RWPE2 (cell line): Measurements from ENCODE around the gene CAVIN2.

ENCODE experiments used
- ATAC-seq: fragments of 200-7000 bp; cut with Tn5 transposase; 3 replicates; pipeline ENCODE4 v1.9.1; 2021; ENCODE audit warnings: low read depth
- DNase-seq: peaks from one replicate; pipeline ENCODE4 v3.0.0-alpha.2; 2020; ENCODE audit warnings: low spot score
- H3K27ac ChIP-seq: fragments of 450-650 bp; 2 replicates; pipeline ENCODE4 v1.5.1; 2017; ENCODE audit warnings: mild to moderate bottlenecking; ENCODE audit not compliant: poor library complexity, severe bottlenecking
- H3K27me3 ChIP-seq: fragments of 250-450 bp; sonication (Bioruptor Pico); 2 replicates; pipeline ENCODE4 v1.5.1; 2021; ENCODE audit warnings: mild to moderate bottlenecking, moderate library complexity; ENCODE audit not compliant: insufficient read depth, poor library complexity, severe bottlenecking
- H3K36me3 ChIP-seq: fragments of 250-450 bp; sonication (Bioruptor Pico); 2 replicates; pipeline ENCODE4 v1.5.1; 2020; ENCODE audit warnings: low read depth, mild to moderate bottlenecking, moderate library complexity
- H3K4me1 ChIP-seq: fragments of 250-450 bp; sonication (Bioruptor Pico); 2 replicates; pipeline ENCODE4 v1.5.1; 2021; ENCODE audit warnings: mild to moderate bottlenecking, moderate library complexity; ENCODE audit not compliant: insufficient read depth, poor library complexity, severe bottlenecking
- H3K4me3 ChIP-seq: fragments of 250-450 bp; sonication (Bioruptor Pico); 2 replicates; pipeline ENCODE4 v1.5.1; 2021; ENCODE audit warnings: mild to moderate bottlenecking, moderate library complexity; ENCODE audit not compliant: severe bottlenecking
- H3K9me3 ChIP-seq: fragments of 250-450 bp; sonication (Bioruptor Pico); 2 replicates; pipeline ENCODE4 v1.5.1; 2021; ENCODE audit warnings: mild to moderate bottlenecking, moderate library complexity; ENCODE audit not compliant: severe bottlenecking
- CTCF ChIP-seq: fragments of 450-650 bp; IDR thresholded peaks from one replicate; pipeline ENCODE4 v1.5.1; 2017; ENCODE audit warnings: mild to moderate bottlenecking, moderate library complexity; ENCODE audit not compliant: poor library complexity, severe bottlenecking

The CAVIN2 gene

GRCh38 chr2:191824398-191824797 lies 22.5 kb downstream of the CAVIN2 start:
- H3K27me3 ChIP-seq, result no peaks in the 10 kb centered on the region
- no peak for TF ChIP-seq CTCF
- H3K27ac ChIP-seq, result no peak overlapping the region
- no peak overlapping the region for H3K4me3 ChIP-seq
- no peaks in the 10 kb centered on the region for H3K9me3 ChIP-seq
- H3K4me1 ChIP-seq, result no peaks in the 10 kb centered on the region
- ATAC-seq (no peak), DNase-seq (no peak)
- no peaks in the 10 kb centered on the region for H3K36me3 ChIP-seq

DNA sequence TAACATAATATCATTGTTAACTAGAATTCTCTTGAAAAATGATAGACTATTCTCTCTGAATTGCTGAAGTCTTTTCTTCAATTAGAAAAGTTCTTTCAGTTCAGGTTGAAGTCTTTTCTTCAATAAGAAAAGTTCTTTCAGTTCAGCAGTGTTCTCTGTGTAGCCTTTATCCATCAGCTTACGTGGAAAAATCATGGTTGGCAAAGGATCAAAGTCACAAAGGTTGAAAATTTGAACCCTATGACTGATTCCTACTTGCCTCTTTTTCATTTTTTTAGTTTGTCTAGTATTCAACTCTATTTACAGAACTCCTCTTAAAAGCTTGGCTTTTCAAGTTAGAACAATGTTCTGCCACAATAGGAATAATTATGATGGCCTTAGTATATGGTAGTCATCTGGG lies 25.8 kb downstream of the CAVIN2 start:
- Histone ChIP-seq H3K4me3 (no peak overlapping the region), H3K36me3 (no peaks in the 10 kb centered on the region), H3K9me3 (no peaks in the 10 kb centered on the region), H3K4me1 (no peaks in the 10 kb centered on the region), H3K27me3 (no peaks in the 10 kb centered on the region), H3K27ac (no peak overlapping the region)
- TF ChIP-seq CTCF, result no peak
- ATAC-seq (no peak), DNase-seq (no peak)

DNA sequence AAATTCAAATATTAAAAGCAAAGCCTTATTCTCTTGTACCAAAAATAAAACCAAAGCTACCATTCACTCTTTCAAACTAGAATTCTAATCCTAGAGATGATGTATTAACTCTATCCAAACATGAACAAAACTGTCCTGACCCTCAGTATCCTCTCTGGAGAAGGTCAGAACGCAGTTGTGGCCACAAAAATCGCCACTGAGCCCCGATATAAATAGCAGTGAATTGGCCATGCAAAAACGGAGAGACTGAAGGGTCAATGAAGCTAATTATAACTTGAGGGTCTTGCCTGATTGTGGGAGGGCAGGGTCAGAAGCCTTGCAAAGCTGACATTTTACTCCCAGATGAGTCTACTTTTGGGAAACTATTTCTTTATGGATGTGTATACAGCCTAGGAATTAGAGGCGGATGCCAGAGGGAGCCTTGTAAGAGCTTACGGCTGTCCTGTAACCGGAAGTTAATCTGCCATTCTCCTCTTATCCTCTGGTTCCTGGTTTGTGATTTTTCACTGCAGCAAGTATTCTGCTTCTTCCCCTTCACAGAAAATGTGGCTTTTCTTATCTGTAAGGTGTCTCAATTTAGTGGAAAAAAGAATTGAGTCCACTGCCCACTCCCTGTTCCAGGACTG lies 28.1 kb downstream of the CAVIN2 start:
- Histone ChIP-seq H3K9me3 (no peaks in the 10 kb centered on the region), H3K27me3 (no peaks in the 10 kb centered on the region), H3K4me3 (no peak overlapping the region), H3K36me3 (no peaks in the 10 kb centered on the region), H3K4me1 (no peaks in the 10 kb centered on the region), H3K27ac (no peak overlapping the region)
- no peak for DNase-seq
- TF ChIP-seq CTCF, result no peak
- ATAC-seq, result no peak

- H3K27me3 ChIP-seq, result no peaks in the 10 kb centered on the region
- H3K4me3 ChIP-seq, result no peak overlapping the region
- TF ChIP-seq CTCF, result no peak
- H3K27ac ChIP-seq, result no peak overlapping the region
- no peak for DNase-seq
- no peaks in the 10 kb centered on the region for H3K9me3 ChIP-seq
- ATAC-seq, result no peak
- H3K36me3 ChIP-seq, result no peaks in the 10 kb centered on the region
- no peaks in the 10 kb centered on the region for H3K4me1 ChIP-seq
These were observed 28.8 kb downstream of the CAVIN2 start for GRCh38 chr2:191818133-191818532.

- Histone ChIP-seq H3K27ac (no peak overlapping the region), H3K4me1 (no peaks in the 10 kb centered on the region), H3K27me3 (no peaks in the 10 kb centered on the region), H3K9me3 (no peaks in the 10 kb centered on the region), H3K36me3 (no peaks in the 10 kb centered on the region), H3K4me3 (no peak overlapping the region)
- TF ChIP-seq CTCF, result no peak
- ATAC-seq (no peak), DNase-seq (no peak)
These were observed 31.9 kb downstream of the CAVIN2 start for GRCh38 chr2:191815010-191815409.
